NCI-H128 (cell line): Measurements from ENCODE around the gene MGMT.

ENCODE experiments used
- DNase-seq: peaks from one replicate; lab custom pipeline; 2025; ENCODE audit not compliant: unreplicated experiment; lab: John Stamatoyannopoulos, UW

MGMT gene

DNA sequence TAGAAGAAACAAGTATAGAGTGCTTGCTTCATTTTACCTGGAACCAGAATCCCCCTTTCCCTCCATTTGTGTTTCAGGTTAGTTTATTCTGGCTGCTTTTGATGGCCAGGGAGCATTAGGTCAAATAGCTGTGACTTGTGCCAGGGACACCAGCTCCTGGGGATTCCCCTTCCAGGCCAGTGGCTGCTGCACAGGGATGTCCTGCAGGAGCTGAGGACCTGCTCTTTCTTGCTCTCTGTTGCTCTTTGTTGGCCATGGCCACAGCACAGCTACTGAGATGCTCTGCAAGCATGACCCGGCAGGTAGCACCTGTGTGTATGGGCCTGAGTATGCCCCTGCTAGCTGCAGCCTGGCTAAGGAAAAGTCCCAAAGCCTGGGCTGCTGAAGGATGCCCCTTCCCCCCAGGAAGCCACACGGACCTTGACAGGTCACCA, 288.1 kb downstream of the MGMT start:
- DNase-seq: no peak

DNA sequence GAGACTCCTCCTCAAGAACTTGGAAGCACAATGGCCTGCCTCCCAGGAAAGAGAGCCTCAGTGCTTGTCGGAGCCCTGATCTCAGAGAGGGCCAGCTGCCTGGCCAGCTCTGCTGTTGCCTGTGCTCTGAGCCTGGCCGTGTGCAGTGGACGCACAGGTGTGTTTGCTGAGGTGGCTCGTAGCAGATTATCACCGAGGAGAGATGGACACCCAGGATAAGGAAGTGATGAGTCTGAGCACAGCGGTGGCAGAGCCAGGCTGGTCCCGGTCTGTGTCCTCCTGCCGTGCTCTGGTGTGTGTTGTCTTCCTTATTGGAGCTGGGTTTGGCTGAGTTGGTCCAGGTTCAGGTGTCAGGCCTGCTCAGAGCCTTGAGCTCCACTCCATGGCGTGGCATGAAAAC, 288.6 kb downstream of the MGMT start:
- no peak for DNase-seq

DNA sequence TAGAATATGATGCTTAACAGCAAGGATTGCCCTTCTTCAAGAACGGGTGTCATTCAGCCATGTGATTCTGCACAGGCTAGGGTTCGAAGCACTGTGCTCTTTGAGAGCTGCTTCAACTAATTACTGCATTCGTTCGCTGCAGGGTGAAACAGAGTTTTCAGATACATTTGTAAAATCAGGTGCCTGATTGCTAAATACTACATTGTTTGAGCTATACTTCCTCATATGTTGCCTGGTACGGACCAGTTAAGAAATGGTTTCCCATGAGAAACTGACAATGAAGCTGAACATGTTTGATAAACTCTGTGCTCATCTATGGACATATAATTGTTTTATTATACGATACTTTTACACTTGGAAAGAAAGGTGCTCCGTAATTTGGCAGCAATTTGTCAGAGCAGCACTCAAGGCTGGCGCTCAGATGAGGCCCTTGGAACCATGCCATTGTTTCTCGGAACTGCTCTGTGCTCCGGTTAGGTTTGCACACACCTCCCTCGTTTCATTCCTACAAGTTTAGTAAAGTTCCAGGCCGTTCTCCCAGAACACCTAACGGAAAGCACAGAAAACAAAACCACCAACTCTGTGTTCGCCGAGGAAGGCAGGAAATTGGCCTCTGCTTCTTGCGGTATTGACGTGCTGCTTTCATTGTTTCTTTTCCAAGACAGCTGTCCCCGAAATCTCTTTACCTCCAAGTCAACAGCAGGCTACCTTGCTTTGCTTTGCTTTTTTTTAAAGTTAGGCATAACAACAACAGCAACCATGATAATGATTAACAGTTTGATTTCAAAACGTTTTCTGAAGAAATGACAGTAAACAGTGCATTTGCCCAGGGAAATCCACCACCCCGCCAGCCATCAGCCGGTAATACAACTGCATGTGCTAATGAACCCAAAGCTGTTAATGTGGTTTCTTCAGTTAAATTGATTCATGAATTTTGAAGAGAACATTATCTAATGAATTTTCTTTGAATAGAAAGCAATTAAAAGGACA, 290.2 kb downstream of the MGMT start:
- no peak for DNase-seq

DNA sequence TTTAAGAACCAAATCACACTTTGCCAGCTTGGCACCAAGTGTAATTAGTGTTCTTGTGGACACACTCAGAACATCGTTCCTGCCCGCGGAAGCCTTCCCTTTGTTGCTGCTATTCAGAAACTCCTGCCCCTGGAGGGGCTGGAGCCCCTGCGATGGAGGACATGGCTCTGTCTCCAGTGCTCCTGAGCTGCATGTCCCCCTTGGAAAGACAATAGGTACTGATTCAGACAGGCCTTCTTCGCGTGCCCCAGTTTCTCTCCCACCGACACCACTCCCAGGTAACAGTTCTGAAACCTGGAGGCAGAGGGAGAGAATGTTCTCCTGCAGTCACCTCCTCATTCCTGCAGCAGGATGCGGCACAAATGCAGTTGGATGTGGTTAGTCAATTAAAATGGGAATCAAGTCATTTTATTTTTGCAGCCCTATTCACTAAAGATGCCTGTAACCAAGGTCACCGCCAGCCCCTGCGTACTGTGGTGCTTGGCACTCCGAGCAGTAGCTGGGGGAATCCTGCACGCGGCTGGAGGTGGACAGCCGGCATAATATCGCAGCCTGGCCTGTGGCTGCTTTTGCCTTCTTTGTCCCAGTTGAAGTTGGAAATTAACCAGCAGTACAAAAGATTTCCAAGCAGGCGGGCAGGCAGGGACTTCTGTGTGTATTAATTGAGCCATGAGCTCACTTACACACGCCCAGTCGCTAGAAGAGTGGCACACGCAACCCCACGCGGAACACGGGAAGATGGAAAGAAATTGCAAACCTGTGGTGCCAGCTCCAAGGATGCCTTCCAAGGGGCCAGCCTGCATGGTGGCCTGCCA, 291.4 kb downstream of the MGMT start:
- DNase-seq: no peak

DNA sequence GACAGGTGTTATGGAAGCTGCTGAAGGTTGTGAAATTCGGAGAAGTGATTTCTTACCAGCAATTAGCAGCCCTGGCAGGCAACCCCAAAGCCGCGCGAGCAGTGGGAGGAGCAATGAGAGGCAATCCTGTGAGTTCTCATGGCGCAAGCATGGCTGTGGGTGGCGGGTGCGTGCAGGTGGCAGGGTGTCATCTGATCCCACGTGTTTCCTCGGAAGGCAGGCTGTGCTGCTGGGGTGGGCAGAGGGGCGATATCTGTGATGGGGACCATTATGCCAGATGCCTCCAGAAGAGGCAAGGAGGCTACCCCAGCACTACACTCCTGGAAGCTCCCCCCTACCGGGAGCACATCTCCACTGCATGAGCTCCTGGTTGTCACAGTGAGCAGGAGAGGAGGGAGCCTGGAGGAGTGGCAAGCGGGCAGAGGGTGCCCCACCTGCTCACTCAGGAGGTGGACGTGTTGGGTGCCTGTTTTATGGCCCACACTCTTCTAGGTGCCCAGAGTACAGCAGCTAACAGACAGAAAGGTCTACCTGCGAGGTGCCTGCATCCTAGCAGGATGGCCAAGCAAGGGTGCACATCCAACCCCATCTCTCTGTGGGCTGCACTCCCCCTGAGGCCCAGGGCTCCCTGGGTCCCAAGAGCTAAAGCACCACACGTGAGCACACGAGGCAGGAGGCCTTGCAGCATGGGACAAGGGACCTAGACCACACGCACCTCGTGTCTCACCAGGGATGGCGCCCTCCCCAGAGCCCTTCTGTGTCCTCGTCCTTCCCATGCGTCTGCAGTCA, 292.4 kb downstream of the MGMT start:
- DNase-seq: no peak

DNA sequence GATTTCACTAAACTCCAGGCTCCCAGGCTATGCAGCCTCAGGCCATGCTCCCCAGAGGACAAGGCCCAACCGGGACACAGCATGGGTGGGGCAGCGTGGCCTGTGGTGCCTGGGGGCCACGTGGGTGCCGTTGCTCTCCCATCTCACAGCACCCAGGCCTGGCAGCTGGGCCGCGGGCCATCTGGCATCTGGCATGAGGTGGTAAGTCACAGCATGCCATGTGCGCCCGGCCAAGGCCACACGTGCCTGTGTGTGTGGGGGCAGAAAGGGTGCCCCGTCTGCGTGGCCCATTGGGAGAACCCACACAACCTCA, 292.9 kb downstream of the MGMT start:
- DNase-seq: no peak

DNA sequence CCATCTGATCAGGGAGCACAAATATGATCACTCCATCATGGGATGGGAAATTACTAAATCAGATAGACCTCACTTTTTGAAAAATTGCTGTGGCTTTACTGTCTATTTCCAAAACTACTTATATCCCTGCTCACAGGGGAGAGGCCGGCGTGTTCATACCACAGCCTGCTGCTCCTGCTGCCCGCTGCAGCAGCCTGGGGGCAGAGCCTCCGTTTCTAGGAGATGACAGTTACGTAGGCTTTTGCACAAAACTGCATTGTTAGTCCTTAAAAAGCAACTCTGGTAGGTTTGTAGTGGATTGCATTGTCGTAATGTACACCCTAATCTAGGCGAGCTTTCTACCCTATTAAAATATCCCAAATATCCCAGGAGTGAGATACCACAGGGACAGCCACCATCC, 293.4 kb downstream of the MGMT start:
- no peak for DNase-seq

DNA sequence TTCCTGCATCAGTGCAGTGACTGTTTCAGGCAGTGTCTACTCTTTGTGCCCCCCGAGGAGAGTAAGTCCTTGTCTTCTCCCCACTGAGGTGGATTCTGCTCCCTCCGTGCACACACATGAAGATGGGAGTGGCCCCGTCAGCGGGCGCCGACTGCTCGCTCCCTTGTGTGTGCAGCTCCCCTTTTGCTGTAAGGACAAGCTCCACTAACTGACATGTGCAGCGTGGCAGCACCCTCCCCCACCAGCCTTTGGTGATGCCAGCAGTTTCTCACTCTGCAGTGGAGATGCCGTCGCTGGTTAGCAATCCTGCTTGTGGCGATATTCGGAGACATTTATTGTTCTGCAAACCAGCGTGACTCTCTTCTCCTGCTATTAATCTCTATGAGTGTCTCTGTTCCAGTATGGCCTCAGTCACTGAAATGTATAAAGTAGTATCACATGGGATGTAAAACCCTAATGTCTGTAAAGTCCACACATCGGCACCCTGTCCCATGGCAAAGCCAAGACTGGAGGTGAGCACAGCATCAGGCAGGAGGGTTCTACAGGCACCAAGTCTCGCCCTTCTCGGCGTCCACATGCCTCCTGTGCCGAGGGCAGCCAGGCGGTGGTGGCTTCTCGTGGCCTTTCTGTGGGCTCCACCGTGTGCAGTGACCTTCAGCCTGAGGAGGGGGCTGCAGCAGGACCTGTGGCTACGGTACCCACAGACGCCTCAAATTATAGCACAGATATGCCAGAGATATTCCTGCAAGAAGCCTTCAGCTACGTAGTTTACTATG, 294.3 kb downstream of the MGMT start:
- no peak for DNase-seq

DNA sequence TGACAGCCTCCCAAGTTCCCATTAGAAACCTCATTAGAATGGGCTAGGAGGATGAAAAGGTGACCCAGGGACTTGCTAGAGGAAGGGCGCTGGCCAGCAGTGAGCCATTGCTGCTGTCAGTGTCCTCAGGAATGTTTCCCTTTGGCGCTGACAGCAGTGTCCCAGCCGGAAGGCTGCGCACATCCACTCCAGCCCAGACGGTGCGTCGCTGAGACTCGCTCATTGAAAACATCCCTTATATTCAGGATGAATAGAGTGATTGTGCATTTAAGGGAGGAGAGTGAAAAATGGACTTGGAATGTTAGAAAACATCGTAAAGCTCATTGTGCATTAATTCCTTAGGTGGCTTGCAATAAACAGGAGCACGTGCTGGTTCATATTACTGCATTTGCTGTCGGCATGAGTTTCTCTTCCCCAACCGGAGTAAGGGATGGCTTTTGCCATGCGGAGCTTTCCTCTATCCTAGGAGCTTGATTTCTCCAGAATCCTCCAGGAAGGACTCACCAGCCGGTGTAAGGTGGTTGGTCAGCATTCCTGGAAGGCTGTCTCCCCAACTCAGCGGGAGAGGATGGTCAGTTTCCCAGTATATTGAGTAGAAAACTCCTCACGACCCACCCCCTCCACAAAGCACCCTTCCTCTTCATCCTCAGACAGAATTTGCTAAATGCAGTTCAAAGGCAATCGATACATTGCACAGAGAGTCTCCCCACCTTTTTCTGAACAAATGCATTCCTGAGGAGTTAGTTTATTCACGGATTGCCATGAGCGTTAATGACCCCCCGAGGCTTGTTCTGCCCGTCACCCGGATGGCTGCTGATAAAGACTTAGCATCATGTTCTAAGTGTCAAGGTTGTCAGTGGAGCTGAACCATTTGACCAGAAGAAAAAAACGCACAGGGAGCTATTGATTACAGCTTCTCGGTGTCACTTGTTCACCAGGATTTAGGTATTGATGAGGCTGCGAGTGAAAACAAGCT, 295.2 kb downstream of the MGMT start:
- no peak for DNase-seq

DNA sequence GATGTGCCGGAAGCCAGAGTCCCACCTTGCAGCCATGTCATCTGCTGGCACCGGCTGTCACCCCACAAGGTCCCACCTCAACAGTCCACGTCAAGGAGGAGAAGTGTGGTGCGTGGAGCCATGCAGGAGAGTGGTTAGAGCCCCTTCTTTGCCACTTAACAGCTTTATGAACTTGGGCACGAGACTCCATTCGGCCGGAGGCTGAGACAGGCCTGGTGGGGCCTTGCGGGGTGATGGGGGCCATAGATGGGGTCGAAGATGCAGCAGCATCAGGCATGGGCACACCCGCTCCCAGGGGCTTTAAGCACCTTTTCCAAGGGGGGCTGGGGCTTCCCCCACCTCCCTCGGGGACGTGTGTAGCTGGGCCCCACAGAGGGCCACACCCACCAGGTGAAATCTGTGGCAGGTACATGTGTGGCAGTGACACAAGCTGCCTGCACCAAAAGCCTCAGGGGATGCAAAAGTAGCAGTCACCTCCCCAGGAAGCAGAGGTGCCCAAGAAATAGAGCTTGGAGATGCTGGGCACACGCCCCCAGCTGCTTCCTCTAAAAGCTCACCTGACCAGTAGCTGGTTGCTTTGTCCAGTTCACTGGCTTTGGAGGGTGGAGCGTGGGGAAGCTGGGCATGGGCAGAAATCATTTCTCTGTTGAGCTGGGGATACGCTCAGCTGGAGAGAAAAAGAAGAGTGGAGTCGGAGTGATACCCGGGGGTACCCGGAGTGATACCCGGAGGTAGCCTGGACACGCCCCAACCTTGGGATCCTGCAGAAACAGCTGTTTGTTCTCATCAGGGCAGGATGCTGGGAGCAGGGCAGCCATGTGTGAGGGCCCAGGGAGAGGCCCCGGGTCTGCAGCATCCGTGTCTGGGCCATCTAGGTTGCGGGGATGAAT, 297.2 kb downstream of the MGMT start:
- no peak for DNase-seq

DNA sequence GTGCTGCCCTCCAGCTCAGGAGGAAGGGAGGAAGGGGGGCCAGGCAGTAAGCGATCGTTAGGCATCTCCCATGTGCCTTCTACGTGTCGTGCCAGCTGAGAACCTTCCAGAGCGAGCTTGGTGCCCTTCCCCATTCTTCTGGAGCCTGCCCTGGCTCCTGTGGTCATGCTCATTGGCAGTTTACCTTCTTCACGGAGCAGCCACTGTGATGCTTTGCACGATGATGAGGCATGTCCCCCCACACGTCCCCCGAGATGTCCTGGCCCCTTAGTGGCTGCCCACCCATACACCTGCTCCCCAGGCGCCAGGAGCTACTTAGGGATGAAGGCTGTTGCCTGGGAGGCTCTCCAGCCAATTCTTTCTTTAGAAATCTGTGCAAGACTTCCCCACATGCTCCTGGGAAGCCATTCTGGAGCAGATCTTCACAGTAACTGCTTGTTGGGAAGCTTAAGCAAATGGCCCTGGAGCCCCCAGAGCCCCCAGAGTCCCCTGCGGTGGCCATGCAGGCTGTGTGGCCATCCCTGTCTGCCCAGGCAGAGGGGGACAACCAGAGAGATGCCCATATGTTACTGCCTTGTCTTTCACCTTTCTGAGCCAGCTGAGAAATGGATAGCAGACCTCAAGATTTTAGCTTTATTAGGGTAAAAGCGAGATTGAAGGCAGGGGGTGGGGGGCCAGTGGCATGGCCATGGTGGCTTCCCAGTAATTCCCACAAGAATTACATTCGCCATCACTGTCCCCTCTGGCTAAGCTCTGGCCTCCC, 298.0 kb downstream of the MGMT start:
- no peak for DNase-seq

DNA sequence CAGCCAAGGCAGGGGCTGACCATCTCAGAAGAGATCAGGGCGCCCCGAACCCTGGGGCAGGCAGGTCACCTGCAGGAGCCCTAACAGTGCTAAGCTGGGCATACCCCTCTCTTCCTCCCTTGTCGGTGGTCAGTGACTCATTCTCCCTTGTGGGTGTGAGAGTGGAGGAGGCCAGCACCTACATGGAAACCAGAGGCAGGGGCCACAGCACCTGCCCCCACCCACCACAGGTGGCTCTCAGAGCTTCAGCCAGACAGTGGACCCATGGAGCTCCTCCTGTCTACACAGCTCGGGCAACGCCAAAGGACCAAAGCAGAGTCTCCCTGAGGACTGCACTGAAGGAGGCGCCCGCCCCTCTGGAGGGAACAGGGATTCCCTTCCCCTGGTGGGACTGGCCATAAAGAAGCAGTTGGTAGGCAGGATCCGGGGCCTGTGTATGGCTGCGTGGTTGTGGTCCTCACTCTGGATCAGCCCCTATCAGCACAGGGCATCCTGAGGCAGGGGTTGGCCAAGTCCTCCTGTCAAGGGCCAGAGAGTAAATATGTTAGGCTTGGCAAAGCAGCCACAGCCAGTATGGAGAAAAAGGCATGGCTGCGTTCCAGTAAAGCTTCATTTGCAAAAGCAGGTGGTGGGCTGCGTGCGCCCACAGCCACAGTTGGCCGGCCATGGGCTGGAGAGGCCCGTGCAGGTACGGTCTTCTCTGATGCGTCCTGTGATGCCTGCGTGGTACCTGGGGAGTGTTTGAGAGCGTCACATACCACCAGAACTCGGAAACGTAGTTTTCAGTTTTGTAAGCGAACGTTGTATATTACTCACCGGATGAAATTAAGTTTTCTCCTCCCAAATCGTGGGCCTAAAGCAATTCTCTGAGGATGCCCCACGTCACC, 298.9 kb downstream of the MGMT start:
- no peak for DNase-seq

DNA sequence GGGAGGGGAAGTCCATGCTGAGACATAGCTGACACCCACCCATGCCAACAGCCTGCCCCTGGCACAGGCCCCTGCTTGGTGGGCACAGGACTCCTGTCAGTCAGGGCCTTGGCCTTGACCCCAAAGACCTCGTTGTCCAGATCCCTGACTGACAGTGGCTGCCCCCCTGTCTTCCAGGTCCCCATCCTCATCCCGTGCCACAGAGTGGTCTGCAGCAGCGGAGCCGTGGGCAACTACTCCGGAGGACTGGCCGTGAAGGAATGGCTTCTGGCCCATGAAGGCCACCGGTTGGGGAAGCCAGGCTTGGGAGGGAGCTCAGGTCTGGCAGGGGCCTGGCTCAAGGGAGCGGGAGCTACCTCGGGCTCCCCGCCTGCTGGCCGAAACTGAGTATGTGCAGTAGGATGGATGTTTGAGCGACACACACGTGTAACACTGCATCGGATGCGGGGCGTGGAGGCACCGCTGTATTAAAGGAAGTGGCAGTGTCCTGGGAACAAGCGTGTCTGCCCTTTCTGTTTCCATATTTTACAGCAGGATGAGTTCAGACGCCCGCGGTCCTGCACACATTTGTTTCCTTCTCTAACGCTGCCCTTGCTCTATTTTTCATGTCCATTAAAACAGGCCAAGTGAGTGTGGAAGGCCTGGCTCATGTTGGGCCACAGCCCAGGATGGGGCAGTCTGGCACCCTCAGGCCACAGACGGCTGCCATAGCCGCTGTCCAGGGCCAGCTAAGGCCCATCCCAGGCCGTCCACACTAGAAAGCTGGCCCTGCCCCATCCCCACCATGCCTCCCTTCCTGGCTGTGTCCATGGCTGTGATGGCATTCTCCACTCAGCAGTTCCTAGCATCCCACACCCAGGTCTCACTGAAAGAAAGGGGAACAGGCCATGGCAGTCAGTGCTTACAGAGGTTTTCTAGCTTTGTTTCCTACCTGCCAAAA, 299.8 kb downstream of the MGMT start:
- DNase-seq: no peak

DNA sequence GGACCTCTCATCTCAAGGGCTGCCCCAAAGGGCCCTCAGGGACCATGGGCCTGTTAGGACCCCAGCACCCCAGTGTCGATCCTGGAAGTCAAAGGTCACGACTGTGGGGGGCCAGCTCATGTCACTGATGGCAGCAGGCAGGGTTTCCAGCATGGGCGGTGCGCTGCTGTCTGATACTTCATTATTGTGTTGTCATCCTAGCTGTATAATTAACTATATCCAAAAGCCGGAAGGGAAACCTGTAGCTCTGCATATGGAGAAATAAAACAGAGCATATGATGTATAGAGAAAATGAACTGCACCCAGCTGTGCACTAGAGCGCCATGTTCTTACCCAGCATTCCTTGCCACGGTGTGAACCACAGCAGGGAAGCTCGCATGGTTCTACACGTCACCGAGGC, 300.7 kb downstream of the MGMT start:
- DNase-seq: no peak

DNA sequence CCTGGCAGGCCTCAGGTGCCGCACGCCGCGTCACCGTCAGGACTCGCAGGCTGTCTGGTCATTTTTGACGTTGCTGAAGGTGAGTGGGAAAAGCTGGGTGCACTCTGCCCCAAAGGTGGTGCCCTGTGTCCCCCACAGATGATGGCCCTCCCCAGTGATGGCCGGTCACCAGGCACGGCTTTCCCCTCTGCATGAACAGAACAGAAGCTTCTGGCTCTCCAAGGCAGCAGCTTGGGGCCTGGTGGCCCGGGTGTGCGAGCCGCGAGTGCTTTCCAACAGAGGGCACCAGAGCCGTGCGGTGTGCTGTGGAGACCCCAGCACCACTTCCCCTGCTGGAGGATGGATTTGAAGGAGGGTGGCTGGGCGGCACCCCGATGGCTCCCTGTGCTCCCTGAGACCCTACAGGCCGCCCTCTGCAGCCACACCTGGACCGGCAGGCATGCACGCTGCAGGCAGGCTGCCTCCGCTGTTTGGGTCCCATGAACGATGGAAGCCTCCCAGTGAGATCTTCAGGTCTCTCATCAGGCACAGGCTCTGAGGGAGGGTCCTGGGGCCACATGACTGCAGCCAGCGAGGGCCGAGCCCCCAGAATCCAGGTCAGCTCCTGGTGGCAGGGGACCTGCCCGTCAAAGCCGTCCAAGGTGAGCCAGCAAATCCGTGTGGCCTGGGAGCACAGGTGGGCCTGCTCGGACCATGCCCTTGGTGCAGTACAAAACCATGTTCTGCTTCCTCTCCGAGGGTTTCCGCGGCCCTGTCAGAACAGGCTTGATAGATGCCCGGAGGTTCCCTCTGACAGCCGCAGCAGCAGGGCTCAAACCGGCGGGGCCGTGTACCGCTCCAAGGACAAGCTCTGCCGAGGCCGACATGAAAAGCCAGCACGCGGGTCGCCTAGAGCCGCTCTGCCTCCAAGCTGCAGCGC, 301.7 kb downstream of the MGMT start:
- DNase-seq: no peak
